22Rv1 (cell line): ENCODE data around the gene ARPC2.

Experiments
- CTCF ChIP-seq: fragments of 450-650 bp; IDR thresholded peaks from 2 replicates; pipeline ENCODE4 v1.5.1; 2017; ENCODE audit warnings: mild to moderate bottlenecking
- ZFX ChIP-seq: fragments of 450-650 bp; IDR thresholded peaks from 2 replicates; pipeline ENCODE4 v1.6.1; 2017; ENCODE audit warnings: antibody characterized with exemption, borderline replicate concordance

GRCh38 chr2:218168016-218168415 is 49.0 kb upstream of the ARPC2 start:
- TF ChIP-seq CTCF (no peak), ZFX (no peak)
